GM21717 (cell line): ENCODE data around the gene SEC16A.

ENCODE experiments used
- ATAC-seq: cut with Tn5 transposase; IDR thresholded peaks from one replicate; pipeline ENCODE4 v1.9.1; 2021; ENCODE audit warnings: mild to moderate bottlenecking, moderate library complexity; ENCODE audit not compliant: unreplicated experiment

Gene SEC16A, protein sequence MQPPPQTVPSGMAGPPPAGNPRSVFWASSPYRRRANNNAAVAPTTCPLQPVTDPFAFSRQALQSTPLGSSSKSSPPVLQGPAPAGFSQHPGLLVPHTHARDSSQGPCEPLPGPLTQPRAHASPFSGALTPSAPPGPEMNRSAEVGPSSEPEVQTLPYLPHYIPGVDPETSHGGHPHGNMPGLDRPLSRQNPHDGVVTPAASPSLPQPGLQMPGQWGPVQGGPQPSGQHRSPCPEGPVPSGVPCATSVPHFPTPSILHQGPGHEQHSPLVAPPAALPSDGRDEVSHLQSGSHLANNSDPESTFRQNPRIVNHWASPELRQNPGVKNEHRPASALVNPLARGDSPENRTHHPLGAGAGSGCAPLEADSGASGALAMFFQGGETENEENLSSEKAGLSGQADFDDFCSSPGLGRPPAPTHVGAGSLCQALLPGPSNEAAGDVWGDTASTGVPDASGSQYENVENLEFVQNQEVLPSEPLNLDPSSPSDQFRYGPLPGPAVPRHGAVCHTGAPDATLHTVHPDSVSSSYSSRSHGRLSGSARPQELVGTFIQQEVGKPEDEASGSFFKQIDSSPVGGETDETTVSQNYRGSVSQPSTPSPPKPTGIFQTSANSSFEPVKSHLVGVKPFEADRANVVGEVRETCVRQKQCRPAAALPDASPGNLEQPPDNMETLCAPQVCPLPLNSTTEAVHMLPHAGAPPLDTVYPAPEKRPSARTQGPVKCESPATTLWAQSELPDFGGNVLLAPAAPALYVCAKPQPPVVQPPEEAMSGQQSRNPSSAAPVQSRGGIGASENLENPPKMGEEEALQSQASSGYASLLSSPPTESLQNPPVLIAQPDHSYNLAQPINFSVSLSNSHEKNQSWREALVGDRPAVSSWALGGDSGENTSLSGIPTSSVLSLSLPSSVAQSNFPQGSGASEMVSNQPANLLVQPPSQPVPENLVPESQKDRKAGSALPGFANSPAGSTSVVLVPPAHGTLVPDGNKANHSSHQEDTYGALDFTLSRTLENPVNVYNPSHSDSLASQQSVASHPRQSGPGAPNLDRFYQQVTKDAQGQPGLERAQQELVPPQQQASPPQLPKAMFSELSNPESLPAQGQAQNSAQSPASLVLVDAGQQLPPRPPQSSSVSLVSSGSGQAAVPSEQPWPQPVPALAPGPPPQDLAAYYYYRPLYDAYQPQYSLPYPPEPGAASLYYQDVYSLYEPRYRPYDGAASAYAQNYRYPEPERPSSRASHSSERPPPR (N-terminal part only)

GRCh38 chr9:136482793-136483588 lies at the start of gene SEC16A:
Gene SEC16A (minus strand): TSS chr9:136483040. CDS start chr9:136477615, 5,425 bp downstream.
- ATAC-seq: peak; percentile 37

DNA sequence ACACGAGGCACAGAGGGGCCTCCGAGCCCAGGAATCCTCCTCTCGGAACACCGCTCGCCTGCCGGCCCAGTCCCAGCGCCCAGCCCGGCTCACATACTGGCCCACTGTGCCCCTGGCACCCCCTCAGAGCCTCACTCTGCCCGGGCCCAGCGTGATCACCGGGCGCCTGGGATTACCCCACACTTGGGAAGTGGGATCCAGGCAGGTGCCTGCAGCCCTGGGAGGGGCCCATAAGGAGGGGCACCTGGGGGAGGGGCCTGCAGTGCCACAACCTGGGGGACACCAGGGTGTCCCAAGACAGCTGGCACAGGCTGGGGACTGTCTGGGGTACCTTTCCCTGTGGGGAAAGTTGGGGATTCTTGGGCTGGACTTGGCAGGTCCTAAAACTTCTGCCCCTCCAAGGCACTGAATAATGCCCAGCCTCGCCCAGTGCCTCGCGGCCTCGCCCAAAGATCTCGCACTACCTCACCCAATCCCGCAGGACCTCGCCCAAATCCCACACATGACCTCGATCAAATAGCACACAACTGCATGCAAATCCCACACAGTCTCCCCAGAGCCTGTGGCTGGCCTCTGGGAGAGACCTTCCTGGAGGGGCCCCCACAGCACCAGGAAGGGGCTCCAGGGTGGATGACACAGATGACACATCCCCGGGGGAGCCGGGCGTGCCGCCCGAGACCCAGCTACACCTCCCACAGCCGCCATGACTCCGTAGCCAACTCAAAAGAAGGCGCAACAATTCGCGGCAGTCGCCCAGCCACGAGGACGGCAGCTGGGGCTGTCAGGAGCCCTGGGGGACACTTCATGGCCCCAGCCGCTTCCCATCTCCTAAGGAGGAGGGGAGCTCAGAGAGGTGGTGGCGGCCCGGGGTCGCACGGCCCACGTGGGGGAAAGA lies 49.3 kb upstream of the SEC16A start:
- no peak for ATAC-seq

GRCh38 chr9:136531186-136531903 lies 48.5 kb upstream of the SEC16A start:
- no peak for ATAC-seq

GRCh38 chr9:136530461-136531089 lies 47.7 kb upstream of the SEC16A start:
- no peak for ATAC-seq

DNA sequence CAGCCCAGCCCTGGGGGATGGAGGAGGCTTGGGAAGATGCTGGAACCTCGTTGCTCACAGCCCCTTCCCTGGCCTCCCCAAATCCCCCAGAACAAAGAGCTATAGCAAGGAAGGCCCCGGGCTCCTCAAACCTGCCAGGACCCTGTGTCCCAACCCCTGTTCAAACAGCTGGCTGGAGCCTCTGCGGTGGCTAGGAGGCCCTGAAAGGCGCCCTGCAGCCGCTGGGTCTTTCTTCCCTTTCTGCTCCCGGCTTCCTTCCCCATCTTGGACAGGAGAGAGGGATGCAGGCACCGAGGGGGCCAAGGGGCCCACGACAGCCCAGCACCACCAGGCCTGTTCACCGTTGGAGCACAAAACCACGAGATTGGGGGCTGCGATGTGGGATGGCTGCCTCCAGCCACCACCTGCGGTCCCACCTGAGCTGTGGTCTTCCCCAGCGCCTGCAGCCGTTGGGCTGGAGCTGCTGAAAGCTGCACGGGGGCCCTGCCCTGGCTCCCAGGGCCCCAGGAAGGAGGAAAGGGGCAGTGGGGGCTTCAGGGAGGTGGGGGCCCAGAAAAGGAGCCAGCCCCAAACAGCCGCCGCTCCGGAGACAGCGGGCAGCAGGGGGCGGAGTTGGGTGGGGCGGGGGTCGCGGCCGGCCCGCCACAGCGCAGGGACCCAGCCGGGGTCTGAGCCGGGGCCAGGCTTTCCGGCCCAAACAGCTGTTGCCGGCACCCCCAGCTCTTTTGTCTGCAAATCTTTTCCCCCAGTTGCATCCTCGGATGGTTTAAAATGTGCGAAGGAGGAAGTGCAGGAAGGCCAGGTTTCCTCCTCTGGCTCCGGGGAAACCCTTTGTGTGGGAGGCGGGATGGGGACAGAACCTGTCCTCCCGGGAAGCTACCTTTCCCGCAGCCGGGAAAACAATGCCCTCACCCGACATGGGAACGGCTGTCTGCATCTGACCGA lies 46.9 kb upstream of the SEC16A start:
- ATAC-seq: no peak

DNA sequence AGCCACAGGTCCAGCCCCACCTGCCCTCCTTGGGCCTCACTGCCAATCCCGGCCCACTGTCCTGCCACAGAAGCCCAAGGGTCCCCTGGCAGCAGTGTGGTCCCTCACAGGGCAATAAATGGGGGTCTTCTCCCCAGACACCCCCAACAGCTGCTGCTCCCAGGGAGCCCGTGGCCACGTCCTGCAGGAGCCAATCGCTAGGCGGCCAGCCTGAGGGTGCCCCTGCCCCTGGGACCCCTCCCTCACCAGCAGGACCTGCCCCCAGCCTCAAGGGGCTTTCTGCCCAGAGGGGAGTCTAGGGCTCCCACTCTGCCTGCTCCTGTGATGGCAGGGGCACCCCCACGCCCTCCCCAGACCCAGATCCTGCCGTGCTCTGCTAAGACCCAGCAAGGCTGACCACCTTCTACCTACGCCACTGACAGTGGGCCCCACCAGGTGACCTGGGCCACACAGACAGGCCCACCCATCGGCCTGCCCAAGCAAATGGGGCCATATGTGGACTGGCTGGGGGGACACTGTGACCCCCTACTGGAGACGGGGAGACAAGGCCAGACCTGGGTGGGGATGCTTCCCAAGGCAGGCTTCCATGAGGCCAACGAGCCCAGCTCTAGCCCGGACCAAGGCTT lies 46.0 kb upstream of the SEC16A start:
- ATAC-seq: no peak

DNA sequence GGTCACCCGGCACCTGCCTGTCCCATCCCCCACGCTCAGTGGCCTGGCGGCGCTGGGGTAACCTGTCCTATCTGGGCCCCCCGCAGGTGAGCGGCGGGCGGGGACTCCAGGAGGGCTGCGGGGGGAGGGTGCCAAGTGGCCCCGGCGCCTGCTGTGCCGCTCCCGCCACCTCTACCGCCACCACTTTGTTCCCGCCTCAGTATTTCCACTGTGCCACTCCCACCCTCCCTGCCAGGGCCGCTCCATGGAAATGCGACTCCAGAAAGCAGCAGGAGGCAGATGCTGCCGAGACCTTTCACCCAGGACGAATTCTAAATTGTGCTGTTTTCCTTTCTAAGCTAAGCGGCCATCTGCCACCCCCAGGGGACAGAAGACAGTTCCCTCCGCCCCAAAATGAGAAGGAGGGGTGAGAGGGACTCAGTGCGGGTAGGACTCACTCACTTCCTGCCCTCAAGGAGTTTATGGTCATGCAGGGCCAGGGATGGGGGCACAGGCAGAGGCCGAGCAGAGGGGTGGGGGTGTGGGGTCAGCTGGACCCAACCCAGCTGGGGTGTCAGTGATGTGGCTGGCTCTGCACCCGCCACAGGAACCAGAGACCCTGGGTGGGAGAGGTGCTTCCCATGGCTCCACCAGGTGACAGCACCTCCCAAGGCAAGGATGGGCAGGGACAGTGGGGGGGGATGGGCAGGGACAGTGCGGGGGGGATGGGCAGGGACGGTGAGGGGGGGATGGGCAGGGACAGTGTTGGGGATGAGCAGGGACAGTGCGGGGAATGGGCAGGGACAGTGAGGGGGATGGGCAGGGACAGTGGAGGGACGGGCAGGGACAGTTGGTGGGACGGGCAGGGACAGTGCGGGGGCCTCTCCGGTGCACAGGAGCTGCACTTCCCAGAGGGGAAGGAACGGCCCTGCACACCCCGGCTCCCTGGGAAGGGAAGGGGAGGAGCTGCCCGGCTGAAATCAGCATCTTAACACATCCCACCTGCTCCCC lies 45.2 kb upstream of the SEC16A start:
- ATAC-seq: no peak

DNA sequence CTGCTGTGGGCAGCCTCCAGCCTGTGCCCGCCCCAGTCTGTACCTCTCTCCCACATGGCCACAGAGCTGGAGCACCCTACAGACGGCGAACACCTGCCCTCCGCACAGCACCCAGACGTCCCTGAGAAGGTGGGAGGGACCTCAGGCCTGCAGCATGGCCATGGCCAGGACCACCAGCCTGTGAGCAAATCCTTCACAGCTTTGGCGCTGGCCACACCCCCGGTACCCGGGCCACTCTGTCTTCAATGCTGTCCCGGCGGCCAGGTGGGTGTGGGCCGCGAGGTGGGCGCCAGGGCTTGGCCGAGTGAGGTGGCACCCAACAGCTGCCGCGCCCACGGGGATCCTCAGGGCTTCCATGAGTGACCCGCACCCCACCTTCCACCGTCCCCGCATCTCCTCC lies 44.3 kb upstream of the SEC16A start:
- ATAC-seq: no peak

- ATAC-seq: no peak
These were observed 43.8 kb upstream of the SEC16A start for GRCh38 chr9:136526625-136527066.

GRCh38 chr9:136525841-136526499 lies 43.1 kb upstream of the SEC16A start:
- ATAC-seq: no peak

GRCh38 chr9:136525207-136525606 lies 42.4 kb upstream of the SEC16A start:
- ATAC-seq: no peak

DNA sequence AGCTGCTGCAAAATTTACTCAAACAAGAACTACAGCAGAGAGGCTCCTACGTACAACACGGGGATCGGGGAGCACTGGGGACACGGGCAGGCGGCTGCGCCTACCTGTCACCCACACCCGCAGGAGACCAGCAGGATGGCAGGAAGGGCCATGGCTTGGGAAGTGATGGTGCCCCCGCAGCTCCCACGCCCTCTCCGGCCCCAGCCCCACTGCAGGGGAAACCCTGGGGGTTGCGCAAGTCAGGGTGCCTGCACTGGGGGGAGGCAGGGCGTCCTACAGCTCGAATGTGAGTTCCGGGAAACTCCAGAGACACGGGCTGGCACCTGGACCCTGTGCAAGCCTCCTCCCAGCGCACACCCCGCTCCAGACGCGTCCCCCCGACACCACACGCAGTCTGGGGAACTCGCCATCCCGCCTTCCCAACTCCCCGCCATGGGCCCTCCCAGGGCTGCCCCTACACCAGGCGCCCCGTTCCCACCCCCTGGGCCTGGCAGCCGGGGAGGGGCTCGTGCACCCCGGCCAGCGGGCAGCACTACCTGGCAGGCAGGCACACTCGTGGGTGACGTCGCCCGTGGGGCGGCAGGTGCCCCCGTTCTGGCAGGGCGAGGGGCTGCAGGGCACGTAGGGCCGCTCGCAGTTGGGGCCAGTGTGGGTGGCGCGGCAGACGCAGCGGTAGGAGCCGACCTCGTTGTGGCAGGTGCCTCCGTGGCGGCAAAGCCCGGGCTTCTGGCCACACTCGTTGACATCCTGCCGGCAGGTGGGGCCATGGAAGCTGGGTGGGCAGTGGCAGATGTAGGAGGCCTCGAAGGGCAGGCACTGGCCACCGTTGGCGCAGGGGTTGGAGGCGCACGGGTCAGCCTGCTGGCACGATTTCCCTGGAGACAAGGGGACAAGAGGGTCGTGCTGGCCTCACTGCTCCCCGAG lies 39.7 kb upstream of the SEC16A start:
- no peak for ATAC-seq

DNA sequence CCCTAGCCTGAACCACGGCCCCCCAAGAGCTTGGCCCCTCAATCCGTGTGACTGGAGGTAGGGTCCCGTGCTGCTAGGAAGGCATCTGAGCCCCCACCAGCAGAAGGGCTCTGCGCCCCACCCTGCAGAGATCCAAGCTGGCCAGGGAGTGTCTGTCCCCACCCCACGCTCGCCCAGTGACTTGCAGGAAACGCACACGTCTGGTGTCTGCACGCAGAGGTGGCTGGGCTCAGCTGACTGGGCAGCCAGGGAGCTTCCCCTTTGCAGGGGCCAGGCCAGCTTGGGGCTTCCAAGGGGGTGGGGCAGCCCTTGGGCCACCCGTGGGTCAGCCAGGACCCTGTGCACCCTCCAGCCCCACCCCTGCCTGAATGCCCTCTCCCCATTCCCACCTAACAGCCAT lies 38.7 kb upstream of the SEC16A start:
- no peak for ATAC-seq

DNA sequence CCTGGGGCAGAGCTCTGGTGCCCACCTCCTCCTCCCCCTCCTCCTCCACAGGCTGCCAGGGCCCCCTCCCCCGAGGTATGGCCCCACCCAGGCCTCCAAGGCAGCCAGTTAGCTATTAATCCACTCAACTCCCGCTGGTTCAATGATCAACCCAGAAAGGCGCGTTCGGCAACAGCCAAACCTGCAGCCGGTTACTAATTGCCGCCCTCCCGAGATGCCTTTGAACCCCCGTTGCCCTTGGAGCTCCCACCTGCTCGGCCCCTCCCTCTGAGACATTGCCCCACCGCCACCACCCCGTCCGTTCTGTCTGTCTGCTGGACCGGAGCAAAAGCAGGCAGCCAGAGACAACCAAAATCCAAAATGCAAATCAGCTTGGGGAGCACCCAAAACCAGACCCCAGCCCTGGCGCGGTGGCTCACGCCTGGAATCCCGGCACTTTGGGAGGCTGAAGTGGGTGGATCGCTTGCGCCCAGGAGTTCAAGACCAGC lies 37.3 kb upstream of the SEC16A start:
- ATAC-seq: no peak
